Neural cell (in vitro differentiated cells): ENCODE results near the gene CHDH.

Experiments used
- CTCF ChIP-seq: fragments of 450-650 bp; IDR thresholded peaks from 2 replicates; pipeline ENCODE4 v1.5.1; 2014; ENCODE audit warnings: antibody characterized with exemption, mild to moderate bottlenecking, moderate library complexity; ENCODE audit not compliant: poor library complexity, severe bottlenecking
- EP300 ChIP-seq: fragments of 450-650 bp; conservative IDR thresholded peaks from 2 replicates; pipeline ENCODE4 v1.6.1; 2014; ENCODE audit warnings: antibody characterized with exemption, mild to moderate bottlenecking, moderate library complexity; ENCODE audit not compliant: poor library complexity, severe bottlenecking
- EZH2 ChIP-seq: fragments of 200-600, 300-800 bp; shearing (Covaris generic), sonication (generic); IDR thresholded peaks from 2 replicates; pipeline ENCODE4 v1.6.1; 2014; ENCODE audit warnings: antibody characterized with exemption, low read length, borderline replicate concordance, mild to moderate bottlenecking; ENCODE audit not compliant: insufficient read depth, poor library complexity, severe bottlenecking
- POLR2AphosphoS5 ChIP-seq: IDR thresholded peaks from 2 replicates; pipeline ENCODE4 v1.6.1; 2012
- RAD21 ChIP-seq: fragments of 450-650 bp; conservative IDR thresholded peaks from 2 replicates; pipeline ENCODE4 v1.6.1; 2014; ENCODE audit warnings: antibody characterized with exemption, mild to moderate bottlenecking, moderate library complexity
- REST ChIP-seq: IDR thresholded peaks from 2 replicates; pipeline ENCODE4 v1.6.1; 2012; ENCODE audit warnings: borderline replicate concordance
- SMC3 ChIP-seq: fragments of 450-650 bp; conservative IDR thresholded peaks from 2 replicates; pipeline ENCODE4 v1.6.1; 2014; ENCODE audit warnings: antibody characterized with exemption, mild to moderate bottlenecking, moderate library complexity; ENCODE audit not compliant: poor library complexity
- TAF1 ChIP-seq: IDR thresholded peaks from 2 replicates; pipeline ENCODE4 v1.6.1; 2012; ENCODE audit warnings: low read depth

- no peak for TF ChIP-seq CTCF
- TF ChIP-seq SMC3: no peak
- no peak for TF ChIP-seq POLR2AphosphoS5
- no peak for TF ChIP-seq REST
- TF ChIP-seq EZH2: no peak
- TF ChIP-seq TAF1: no peak
- TF ChIP-seq EP300: no peak
- TF ChIP-seq RAD21: no peak
These were observed 37.7 kb downstream of the CHDH start for GRCh38 chr3:53808496-53808895.
